ENCODE measurements around the gene TGFA. TPM values are rescaled to one million over a fixed set of nuclear protein-coding genes. Genes with fewer than 3 reads are reported as not detected.

Gene TGFA
- total and polyA plus RNA-seq, 2 experiments from 2014 or later, result 1.4 to 6.5 TPM

GRCh38 chr2:70463997-70464396, 89.6 kb downstream of the TGFA start (continued):
- TF ChIP-seq ZNF462 (CRISPR knock-in tag; IDR thresholded peaks at IDR 0.05) (no peak), NANOG (IDR thresholded peaks at IDR 0.05; ENCODE audit: borderline replicate concordance) (no peak)

GRCh38 chr2:70463581-70463980, 90.0 kb downstream of the TGFA start:
- no peaks in the 10 kb centered on the region for H3K79me2 ChIP-seq (replicated peaks; ENCODE audit: insufficient read depth)
- no peaks in the 10 kb centered on the region for H4K20me1 ChIP-seq (replicated peaks; ENCODE audit: insufficient read depth)
- H3K4me2 ChIP-seq, result no peak overlapping the region
- H2AFZ ChIP-seq, result no peak overlapping the region
- no peaks in the 10 kb centered on the region for H3K9me2 ChIP-seq (ENCODE audit: insufficient read depth)
- peaks cover 20% of the 10 kb centered on the region; the same call in 2 of the 3 replicates for H3K4me1 Mint-ChIP-seq
- H3K27ac ChIP-seq (ENCODE audit: low read depth), result no peak overlapping the region
- no peaks in the 10 kb centered on the region for H3K27me3 ChIP-seq (ENCODE audit: insufficient read depth)
- H3K4me3 ChIP-seq, result no peak overlapping the region
- H3K9me3 Mint-ChIP-seq, result no peaks in the 10 kb centered on the region
- H3K27ac Mint-ChIP-seq, result no peak overlapping the region
- DNase-seq (ENCODE audit: low spot score) (no peak), ATAC-seq (no peak)
- H3K4me1 ChIP-seq (ENCODE audit: insufficient read depth), result no peaks in the 10 kb centered on the region
- H3K27me3 Mint-ChIP-seq (ENCODE audit: insufficient read depth, low read depth, poor library complexity), result peaks cover 3% of the 10 kb centered on the region
- H3F3A ChIP-seq (replicated peaks; ENCODE audit: low read depth), result no peaks in the 10 kb centered on the region
- H3K36me3 Mint-ChIP-seq (ENCODE audit: low read depth), result no peaks in the 10 kb centered on the region
- H3K4me3 Mint-ChIP-seq, result no peak overlapping the region
- no peaks in the 10 kb centered on the region for H3K36me3 ChIP-seq (ENCODE audit: insufficient read depth)
- no peak for TF ChIP-seq CTCF (conservative IDR thresholded peaks at IDR 0.05; ENCODE audit: low read depth in 2 of 2)
- no peak for TF ChIP-seq JUNB (IDR thresholded peaks at IDR 0.05; ENCODE audit: unreplicated experiment)
- no peak for TF ChIP-seq EZH2phosphoT487 (IDR thresholded peaks at IDR 0.05; ENCODE audit: unreplicated experiment)
- no peak for TF ChIP-seq ETS1 (IDR thresholded peaks at IDR 0.05)
- no peak for TF ChIP-seq ZNF462 (CRISPR knock-in tag; IDR thresholded peaks at IDR 0.05)
- TF ChIP-seq STAT1 (IDR thresholded peaks at IDR 0.05; ENCODE audit: unreplicated experiment), result no peak
- TF ChIP-seq NANOG (IDR thresholded peaks at IDR 0.05; ENCODE audit: borderline replicate concordance), result no peak
